Fibroblast of pulmonary artery (primary cell): Measurements from ENCODE around the gene ADAM20.
"Not testable (repeated sequence)": the region's sequence is repeated elsewhere in the genome, so short reads cannot be mapped to it uniquely, and the experiment has no call there.

ENCODE experiments used
- DNase-seq: peaks from one replicate; pipeline ENCODE4 v3.0.0-alpha.2; 2010; ENCODE audit warnings: low read depth
- H3K4me3 ChIP-seq: replicated peaks from 2 replicates; pipeline ENCODE4 v1.5.1; 2011; ENCODE audit warnings: low read depth, mild to moderate bottlenecking, control low read depth, low read length, moderate library complexity
- TF ChIP-seq, protein P1 (sequence below): IDR thresholded peaks from 2 replicates; pipeline ENCODE4 v1.5.1; 2011; ENCODE audit warnings: mild to moderate bottlenecking, control low read depth, low read length, inconsistent platforms; ENCODE audit errors: missing control alignments

Gene ADAM20

DNA sequence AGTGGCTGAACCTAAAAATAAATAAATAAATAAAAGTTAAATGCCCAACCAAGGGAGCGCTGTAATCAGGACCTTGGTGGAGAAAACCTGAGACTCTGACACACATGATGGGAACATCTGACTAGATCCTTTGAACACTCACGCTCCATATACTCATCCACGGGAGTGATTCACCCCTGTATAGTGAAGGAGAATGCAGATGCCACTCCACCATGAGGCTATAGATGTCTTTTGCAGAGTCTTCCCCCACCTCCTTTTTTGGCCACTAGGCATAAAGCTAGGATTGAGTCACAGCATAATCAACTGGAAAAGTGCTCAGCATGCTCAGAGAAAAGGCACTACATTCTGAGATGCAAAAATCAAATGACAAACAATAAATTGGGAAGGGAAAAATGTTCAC, 19.0 kb downstream of the ADAM20 start:
- TF ChIP-seq, protein P1, sequence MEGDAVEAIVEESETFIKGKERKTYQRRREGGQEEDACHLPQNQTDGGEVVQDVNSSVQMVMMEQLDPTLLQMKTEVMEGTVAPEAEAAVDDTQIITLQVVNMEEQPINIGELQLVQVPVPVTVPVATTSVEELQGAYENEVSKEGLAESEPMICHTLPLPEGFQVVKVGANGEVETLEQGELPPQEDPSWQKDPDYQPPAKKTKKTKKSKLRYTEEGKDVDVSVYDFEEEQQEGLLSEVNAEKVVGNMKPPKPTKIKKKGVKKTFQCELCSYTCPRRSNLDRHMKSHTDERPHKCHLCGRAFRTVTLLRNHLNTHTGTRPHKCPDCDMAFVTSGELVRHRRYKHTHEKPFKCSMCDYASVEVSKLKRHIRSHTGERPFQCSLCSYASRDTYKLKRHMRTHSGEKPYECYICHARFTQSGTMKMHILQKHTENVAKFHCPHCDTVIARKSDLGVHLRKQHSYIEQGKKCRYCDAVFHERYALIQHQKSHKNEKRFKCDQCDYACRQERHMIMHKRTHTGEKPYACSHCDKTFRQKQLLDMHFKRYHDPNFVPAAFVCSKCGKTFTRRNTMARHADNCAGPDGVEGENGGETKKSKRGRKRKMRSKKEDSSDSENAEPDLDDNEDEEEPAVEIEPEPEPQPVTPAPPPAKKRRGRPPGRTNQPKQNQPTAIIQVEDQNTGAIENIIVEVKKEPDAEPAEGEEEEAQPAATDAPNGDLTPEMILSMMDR, result no peak
- no peak for DNase-seq
- H3K4me3 ChIP-seq, result no peak overlapping the region

DNA sequence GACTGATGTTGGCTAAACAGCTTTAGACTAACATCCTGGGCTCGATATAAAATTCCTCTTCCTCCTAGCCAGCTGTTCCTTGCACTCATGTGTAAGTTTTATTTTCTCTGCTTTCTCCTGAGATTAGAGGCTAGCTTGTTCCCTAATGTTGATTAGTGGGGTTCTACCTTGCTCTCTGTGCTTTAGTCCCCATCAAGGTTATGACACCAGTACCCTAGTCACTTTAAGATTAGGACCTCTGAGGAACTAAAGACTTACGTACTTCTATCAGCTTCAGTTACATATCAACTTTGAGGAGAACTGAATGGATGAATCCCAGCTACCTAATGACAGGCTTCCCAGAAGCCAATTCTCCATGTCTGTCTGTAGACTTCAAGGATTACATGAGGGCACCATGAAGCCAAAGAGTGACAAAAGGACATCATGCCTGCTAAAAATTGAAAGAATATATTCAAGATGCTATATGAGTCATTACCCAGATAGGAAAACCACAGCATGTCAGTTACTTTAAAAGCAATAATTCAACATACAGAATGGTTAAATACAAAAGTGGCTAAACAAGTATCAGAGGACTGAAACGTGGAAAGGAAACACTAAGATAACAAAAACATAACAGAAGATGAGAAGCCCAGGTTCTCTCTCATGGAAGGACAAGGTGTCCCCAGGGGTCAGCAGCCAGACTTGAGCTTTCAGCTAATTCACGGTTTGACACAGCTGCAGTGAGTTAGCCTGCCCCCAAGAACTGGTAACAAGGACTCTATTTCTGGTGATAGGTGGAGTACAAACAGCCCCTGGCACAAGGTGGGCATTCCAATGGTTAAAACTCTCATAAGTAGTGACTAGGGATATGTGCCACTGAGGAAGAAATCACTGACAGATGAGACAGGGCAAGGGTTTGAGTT, 20.4 kb downstream of the ADAM20 start:
- no peak for DNase-seq
- no peak overlapping the region for H3K4me3 ChIP-seq
- TF ChIP-seq, protein P1, result no peak

- DNase-seq, result no peak
- TF ChIP-seq, protein P1, result no peak
- H3K4me3 ChIP-seq, result no peak overlapping the region
These were observed 36.6 kb downstream of the ADAM20 start for GRCh38 chr14:70498191-70498590.

- TF ChIP-seq, protein P1, result no peak
- no peak overlapping the region for H3K4me3 ChIP-seq
- no peak for DNase-seq
These were observed 45.1 kb downstream of the ADAM20 start for GRCh38 chr14:70489579-70490200.

DNA sequence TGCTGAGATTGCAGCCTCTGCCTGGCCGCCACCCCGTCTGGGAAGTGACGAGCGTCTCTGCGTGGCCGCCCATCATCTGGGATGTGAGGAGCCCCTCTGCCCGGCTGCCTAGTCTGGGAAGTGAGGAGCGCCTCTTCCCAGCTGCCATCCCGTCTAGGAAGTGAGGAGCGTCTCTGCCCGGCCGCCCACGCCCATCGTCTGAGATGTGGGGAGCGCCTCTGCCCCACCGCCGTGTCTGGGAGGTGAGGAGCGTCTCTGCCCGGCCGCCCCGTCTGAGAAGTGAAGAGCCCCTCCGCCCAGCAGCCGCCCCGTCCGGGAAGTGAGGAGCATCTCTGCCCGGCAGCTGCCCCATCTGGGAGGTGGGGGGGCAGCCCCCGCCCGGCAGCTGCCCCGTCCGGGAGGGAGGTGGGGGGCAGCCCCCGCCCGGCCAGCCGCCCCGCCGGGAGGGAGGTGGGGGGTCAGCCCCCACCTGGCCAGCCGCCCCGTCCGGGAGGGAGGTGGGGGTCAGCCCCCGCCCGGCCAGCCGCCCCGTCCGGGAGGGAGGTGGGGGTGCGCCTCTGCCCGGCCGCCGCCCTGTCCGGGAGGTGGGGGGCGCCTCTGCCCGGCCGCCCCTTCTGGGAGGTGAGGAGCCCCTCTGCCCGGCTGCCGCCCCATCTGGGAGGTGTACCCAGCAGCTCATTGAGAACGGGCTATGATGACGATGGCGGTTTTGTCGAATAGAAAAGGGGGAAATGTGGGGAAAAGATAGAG, 57.3 kb downstream of the ADAM20 start:
- H3K4me3 ChIP-seq, result not testable (repeated sequence)

DNA sequence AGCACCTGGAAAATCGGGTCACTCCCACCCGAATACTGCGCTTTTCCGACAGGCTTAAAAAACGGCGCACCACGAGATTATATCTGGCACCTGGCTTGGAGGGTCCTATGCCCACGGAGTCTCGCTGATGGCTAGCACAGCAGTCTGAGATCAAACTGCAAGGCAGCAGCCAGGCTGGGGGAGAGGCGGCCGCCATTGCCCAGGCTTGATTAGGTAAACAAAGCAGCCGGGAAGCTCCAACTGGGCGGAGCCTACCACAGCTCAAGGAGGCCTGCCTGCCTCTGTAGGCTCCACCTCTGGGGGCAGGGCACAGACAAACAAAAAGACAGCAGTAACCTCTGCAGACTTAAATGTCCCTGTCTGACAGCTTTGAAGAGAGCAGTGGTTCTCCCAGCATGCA, 59.3 kb downstream of the ADAM20 start:
- H3K4me3 ChIP-seq, DNase-seq: not testable (repeated sequence)

More for the DNA sequence above, 57.3 kb downstream of the ADAM20 start:
- DNase-seq, result not testable (repeated sequence)

DNA sequence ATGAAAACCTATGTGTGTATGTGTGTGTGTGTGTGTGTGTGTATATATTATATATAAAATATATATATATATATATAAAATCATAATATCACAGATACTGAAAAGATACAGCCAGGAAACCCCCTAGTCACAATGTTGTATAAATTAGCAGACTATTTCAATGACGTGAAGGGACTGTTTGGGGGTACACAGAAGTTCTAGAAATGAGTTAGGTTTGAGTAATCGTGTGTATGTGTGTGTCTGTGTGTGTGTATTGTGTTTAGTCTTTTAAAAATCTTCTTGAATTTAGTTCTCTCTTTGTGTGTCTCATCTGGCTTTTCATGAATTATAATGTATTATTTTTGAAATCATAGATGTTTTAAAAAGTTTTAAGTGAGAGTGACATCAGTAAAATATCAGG, 61.0 kb downstream of the ADAM20 start:
- no peak overlapping the region for H3K4me3 ChIP-seq
- TF ChIP-seq, protein P1, result no peak
- DNase-seq, result no peak
